ENCODE data around the gene PCDHB1.
"Not testable (repeated sequence)": the region's sequence is repeated elsewhere in the genome, so short reads cannot be mapped to it uniquely, and the experiment has no call there.

Gene PCDHB1

GRCh38 chr5:141102070-141102469 is 50.9 kb downstream of the PCDHB1 start:
- H3K4me3 ChIP-seq (ENCODE audit: low read depth in 1 of 2, low read length in 2 of 2); H3K36me3 ChIP-seq (ENCODE audit: control insufficient read depth in 1 of 2, insufficient read depth in 2 of 2, low read length in 2 of 2); H3K4me1 ChIP-seq (ENCODE audit: control insufficient read depth in 1 of 2, insufficient read depth in 2 of 2, low read length in 2 of 2); H3K27ac ChIP-seq (ENCODE audit: low read depth, low read length); H3K9ac ChIP-seq (ENCODE audit: low read depth in 1 of 2, low read length in 2 of 2); H3K27me3 ChIP-seq (ENCODE audit: control insufficient read depth in 1 of 2, insufficient read depth in 2 of 2, low read length in 2 of 2): not testable (repeated sequence)
- peaks cover 18 to 20% of the 10 kb centered on the region in 2 donors for H3K9me3 ChIP-seq (ENCODE audit: control insufficient read depth in 1 of 2, low read length in 2 of 2)

- H3K9me3 ChIP-seq (ENCODE audit: control insufficient read depth in 1 of 2, low read length in 2 of 2): peaks cover 18 to 20% of the 10 kb centered on the region in 2 donors
- not testable (repeated sequence) for H3K4me1 ChIP-seq (ENCODE audit: control insufficient read depth in 1 of 2, insufficient read depth in 2 of 2, low read length in 2 of 2); H3K27me3 ChIP-seq (ENCODE audit: control insufficient read depth in 1 of 2, insufficient read depth in 2 of 2, low read length in 2 of 2)
Observed at GRCh38 chr5:141102471-141102870, 51.3 kb downstream of the PCDHB1 start.

GRCh38 chr5:141105350-141105749 is 54.2 kb downstream of the PCDHB1 start:
- no peak overlapping the region for H3K9ac ChIP-seq (ENCODE audit: low read depth in 1 of 2, low read length in 2 of 2)
- no peak overlapping the region for H3K27ac ChIP-seq (ENCODE audit: low read depth, low read length)
- H3K4me3 ChIP-seq (ENCODE audit: low read depth in 1 of 2, low read length in 2 of 2): no peak overlapping the region
- H3K9me3 ChIP-seq (ENCODE audit: control insufficient read depth in 1 of 2, low read length in 2 of 2): peaks cover 14 to 15% of the 10 kb centered on the region in 2 donors
- H3K4me1 ChIP-seq (ENCODE audit: control insufficient read depth in 1 of 2, insufficient read depth in 2 of 2, low read length in 2 of 2): no peaks in the 10 kb centered on the region
- no peaks in the 10 kb centered on the region for H3K36me3 ChIP-seq (ENCODE audit: control insufficient read depth in 1 of 2, insufficient read depth in 2 of 2, low read length in 2 of 2)
- H3K27me3 ChIP-seq (ENCODE audit: control insufficient read depth in 1 of 2, insufficient read depth in 2 of 2, low read length in 2 of 2): no peaks in the 10 kb centered on the region

More at GRCh38 chr5:141102471-141102870, 51.3 kb downstream of the PCDHB1 start:
- not testable (repeated sequence) for H3K36me3 ChIP-seq (ENCODE audit: control insufficient read depth in 1 of 2, insufficient read depth in 2 of 2, low read length in 2 of 2); H3K27ac ChIP-seq (ENCODE audit: low read depth, low read length); H3K4me3 ChIP-seq (ENCODE audit: low read depth in 1 of 2, low read length in 2 of 2); H3K9ac ChIP-seq (ENCODE audit: low read depth in 1 of 2, low read length in 2 of 2)
